GM12872 (cell line): ENCODE measurements around the gene GRWD1.

Source experiments
- TF ChIP-seq, protein P1 (sequence below): IDR thresholded peaks from 3 replicates; pipeline ENCODE4 v1.5.1; 2011; ENCODE audit warnings: low read depth, mild to moderate bottlenecking, low read length, moderate library complexity; ENCODE audit not compliant: insufficient read depth

The GRWD1 gene

DNA sequence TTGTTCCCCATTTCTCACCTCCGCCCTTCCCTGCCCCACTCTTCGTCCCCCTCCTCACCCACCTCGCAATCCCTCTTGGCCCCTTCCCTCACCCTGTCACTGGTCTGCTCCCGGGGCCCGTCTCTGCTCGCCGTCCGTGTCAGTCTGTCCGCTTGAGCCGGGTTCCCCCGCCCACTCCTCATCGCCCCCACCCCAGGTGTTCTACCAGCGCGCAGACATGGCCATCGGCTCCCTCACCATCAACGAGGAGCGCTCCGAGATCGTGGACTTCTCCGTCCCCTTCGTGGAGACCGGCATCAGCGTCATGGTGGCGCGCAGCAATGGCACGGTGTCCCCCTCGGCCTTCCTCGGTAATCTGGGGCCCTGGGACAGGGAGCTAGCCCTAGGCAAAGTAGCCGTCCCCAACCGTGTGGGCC is 30.0 kb upstream of the GRWD1 start:
- TF ChIP-seq, protein P1, sequence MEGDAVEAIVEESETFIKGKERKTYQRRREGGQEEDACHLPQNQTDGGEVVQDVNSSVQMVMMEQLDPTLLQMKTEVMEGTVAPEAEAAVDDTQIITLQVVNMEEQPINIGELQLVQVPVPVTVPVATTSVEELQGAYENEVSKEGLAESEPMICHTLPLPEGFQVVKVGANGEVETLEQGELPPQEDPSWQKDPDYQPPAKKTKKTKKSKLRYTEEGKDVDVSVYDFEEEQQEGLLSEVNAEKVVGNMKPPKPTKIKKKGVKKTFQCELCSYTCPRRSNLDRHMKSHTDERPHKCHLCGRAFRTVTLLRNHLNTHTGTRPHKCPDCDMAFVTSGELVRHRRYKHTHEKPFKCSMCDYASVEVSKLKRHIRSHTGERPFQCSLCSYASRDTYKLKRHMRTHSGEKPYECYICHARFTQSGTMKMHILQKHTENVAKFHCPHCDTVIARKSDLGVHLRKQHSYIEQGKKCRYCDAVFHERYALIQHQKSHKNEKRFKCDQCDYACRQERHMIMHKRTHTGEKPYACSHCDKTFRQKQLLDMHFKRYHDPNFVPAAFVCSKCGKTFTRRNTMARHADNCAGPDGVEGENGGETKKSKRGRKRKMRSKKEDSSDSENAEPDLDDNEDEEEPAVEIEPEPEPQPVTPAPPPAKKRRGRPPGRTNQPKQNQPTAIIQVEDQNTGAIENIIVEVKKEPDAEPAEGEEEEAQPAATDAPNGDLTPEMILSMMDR = no peak

DNA sequence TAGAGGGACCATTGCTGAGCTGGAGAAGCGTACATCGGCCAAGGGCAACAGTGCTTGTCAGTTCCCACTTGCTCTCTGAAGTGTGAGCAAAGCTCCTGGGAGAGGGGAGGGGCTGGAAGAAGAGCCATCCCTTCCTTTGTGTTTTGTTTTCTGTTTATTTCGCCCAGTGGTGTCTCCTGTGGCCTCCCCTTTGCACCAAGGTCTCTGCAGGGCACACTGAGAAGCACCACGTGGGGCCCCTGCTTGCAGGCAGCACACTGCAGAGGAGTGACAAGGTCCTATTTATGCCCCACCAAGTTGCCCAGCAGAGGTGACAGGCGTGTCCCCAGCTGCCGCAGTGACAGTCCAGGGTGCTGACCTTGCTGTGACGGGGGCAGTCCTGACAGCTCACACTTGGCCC is 28.4 kb upstream of the GRWD1 start:
- TF ChIP-seq, protein P1 = no peak

DNA sequence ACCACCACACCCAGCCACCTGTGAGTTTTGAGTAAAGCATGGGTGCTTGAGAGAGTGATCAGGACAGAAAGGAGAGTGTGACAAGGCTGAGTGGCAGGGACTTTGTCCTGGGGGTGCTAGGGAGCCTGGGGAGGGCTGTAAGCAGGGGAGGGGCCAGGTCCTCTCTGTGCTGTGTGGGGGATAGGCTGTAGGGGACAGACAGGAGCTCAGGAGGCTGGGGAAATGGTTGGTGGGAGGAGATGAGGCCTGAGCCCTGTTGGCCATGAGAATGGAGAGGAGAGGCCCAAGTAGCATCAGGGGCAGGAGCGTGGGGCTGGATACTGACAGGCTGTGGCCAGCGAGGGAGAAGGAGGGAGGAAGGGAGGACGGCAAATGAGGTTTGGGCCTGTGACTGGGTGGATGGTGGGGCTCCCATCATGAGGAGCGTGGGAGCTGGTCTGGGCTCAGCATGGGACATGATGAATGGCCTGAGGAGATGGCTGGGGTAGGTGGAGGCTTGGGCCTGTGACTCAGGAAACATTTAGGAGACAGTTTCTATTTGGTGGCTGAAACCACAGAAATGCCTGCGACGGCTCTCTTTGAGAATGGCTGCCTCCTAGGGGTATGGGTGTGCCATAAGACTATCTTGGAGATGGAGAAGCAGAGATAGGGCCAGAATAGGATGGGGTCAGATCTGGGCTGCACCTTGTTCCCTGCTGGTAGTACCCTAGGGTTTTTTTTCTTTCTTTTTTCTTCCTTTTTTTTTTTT is 27.3 kb upstream of the GRWD1 start:
- TF ChIP-seq, protein P1 = peak; percentile 33; the same call in 1 of the 3 replicates

DNA sequence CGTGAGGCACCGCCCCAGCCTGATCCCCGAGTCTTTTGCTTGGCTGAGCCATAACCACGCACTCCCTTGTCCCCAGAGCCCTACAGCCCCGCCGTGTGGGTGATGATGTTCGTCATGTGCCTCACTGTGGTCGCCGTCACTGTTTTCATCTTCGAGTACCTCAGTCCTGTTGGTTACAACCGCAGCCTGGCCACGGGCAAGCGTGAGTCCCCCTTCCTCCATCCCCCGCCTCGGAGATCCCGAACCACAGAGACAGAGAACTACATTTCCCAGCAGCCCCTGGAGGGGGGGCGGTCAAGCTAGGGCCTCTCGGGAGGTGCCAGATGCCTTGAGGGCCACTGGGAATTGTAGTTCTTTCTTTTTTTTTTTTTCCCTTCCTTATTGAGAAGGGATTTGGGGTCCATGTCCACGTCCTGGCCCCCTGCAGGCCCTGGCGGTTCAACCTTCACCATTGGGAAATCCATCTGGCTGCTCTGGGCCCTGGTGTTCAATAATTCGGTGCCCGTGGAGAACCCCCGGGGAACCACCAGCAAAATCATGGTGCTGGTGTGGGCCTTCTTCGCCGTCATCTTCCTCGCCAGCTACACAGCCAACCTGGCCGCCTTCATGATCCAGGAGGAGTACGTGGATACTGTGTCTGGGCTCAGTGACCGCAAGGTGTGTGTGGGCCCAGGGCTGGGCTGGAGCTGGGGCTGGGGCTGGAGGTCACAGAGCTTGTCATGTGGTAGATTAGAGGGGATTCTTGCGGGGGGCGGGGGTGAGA is 26.4 kb upstream of the GRWD1 start:
- TF ChIP-seq, protein P1 = no peak

DNA sequence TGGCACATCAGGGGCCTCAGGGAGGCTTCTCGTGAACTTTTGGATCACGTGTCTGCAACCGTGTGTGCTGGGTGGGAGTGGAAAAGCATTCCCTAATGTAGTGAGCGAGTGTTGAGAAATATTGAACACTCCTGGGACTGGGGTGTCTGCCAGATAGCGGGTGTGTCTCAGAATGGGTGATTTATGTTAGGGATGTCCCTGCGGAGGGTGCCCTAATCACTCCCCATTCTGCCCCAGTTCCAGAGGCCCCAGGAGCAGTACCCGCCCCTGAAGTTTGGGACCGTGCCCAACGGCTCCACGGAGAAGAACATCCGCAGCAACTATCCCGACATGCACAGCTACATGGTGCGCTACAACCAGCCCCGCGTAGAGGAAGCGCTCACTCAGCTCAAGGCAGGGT is 24.2 kb upstream of the GRWD1 start:
- TF ChIP-seq, protein P1 = no peak

DNA sequence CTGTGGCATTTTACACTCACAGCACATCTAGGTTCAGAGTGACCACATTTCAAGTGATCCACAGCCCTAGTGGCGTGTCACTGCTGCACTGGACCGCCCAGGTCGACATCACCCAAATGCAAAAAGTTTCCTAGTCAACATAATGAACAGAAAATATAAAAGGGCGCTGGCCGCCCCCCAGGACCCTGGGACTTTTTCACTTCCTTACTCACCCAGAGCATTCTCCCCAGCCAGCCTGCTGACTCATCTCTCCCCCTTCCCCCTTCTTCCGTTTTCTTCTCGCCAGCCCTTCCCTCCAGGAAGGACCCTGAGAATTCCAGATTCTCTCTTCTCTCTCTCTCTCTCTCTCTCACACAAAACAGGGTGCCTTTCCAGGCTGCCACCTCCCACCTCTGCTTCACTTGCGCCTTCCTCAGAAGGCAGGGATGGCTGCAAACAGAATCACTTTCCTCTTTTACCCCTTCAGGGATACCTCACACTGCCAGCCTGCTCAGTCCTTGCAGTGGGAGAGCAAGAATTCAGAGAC is 21.0 kb upstream of the GRWD1 start:
- TF ChIP-seq, protein P1 = no peak

DNA sequence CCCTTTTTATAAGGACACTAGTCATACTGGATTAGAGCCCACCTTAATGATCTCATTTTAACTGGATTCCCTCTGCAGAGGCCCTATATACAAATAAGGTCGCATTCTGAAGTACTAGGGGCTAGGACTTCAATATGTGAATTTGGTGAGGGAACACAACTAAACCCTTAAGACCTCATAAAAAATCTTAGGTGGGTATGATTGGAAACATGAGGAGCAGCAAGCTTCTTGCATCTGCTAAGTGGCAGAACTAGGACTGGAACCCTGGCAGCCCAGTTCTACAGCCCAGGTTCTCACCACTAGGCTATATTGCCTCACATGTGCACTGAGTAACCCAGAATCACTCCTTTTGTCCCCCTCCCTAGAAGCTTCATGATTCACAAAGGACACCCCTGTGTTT is 17.1 kb upstream of the GRWD1 start:
- TF ChIP-seq, protein P1 = no peak
